Transverse colon (tissue), 4 donors: ENCODE results near the gene NPAS3. TPM values are rescaled to one million over a fixed set of nuclear protein-coding genes. Genes with fewer than 3 reads are reported as not detected.

Experiments used
- DNase-seq: peaks from one replicate; pipeline ENCODE4 v3.0.0-alpha.2; 2019
- H3K27ac ChIP-seq, 4 donors: fragments of 200-600 bp; sonication (generic); 2 replicates each; pipeline ENCODE4 v1.5.1; 2016 to 2018; ENCODE audit warnings: inconsistent platforms in 4 of 4
- H3K27me3 ChIP-seq: fragments of 200-600 bp; sonication (generic); 2 replicates; pipeline ENCODE4 v1.5.1; 2017; ENCODE audit warnings: inconsistent platforms
- H3K36me3 ChIP-seq, 4 donors: fragments of 200-600 bp; sonication (generic); 2 replicates each; pipeline ENCODE4 v1.5.1; 2017 to 2019; ENCODE audit warnings: inconsistent platforms in 4 of 4
- H3K4me1 ChIP-seq, 4 donors: fragments of 200-600 bp; sonication (generic); 2 replicates each; pipeline ENCODE4 v1.5.1; 2017 to 2020; ENCODE audit warnings: inconsistent platforms in 4 of 4
- H3K4me3 ChIP-seq, 4 donors: fragments of 200-600 bp; sonication (generic); 1 replicate in 1 of 4; 2 replicates in 3 of 4; pipeline versions ENCODE4 v1.5.1 to v1.6.1; 2017 to 2019; ENCODE audit warnings: inconsistent platforms in 4 of 4
- H3K9me3 ChIP-seq, 2 donors: fragments of 200-600 bp; sonication (generic); 2 replicates each; pipeline ENCODE4 v1.5.1; 2017 to 2019; ENCODE audit warnings: inconsistent platforms in 2 of 2
- CTCF ChIP-seq, 5 experiments: fragments of 200-600 bp in 3 of 5; fragments of 450-650 bp in 2 of 5; sonication (generic) in 3 of 5; IDR thresholded peaks; 1 replicate in 2 of 5; 2 replicates in 3 of 5; pipeline ENCODE4 v1.5.1; 2016 to 2017; ENCODE audit warnings: antibody characterized with exemption in 5 of 5, inconsistent platforms in 3 of 5, mild to moderate bottlenecking in 2 of 5, moderate library complexity in 1 of 5
- EP300 ChIP-seq: sonication (generic); formaldehyde crosslinking; IDR thresholded peaks from one replicate; pipeline ENCODE4 v1.6.1; 2017; ENCODE audit warnings: antibody characterized with exemption, low read depth
- POLR2A ChIP-seq: fragments of 450-650 bp; IDR thresholded peaks from one replicate; pipeline ENCODE4 v1.6.1; 2016; ENCODE audit warnings: antibody characterized with exemption, mild to moderate bottlenecking, moderate library complexity
- POLR2AphosphoS5 ChIP-seq, 3 donors: sonication (generic); formaldehyde crosslinking; IDR thresholded peaks; one replicate each; pipeline ENCODE4 v1.6.1; 2016; ENCODE audit warnings: antibody characterized with exemption in 3 of 3
- WGBS, 2 donors: methylation state at CpG; one replicate each; pipeline ENCODE4 v1.1.5; 2018; ENCODE audit warnings: low coverage in 1 of 2; 5-methylcytosine and 5-hydroxymethylcytosine counted together
- in situ Hi-C, 4 donors: fragments of 200-750 bp; cut with MboI; loops; one replicate each; pipeline versions ENCODE4 v1.15.0 to v1.15.1; 2017; ENCODE audit warnings: low sequenced_read_pairs in 3 of 4, low pct_ligation_motif_present in 1 of 4, low pct_unique_long_range_greater_than_20kb in 1 of 4
- intact Hi-C: fragments of 100-400 bp; cut with DNase I; formaldehyde crosslinking; loops from one replicate; pipeline ENCODE4 v1.15.1; 2023; ENCODE audit warnings: low total_unique reads
- total RNA-seq, 4 donors: library from RNA; depleted of rRNA; stranded (reverse); fragments of >200 nt; gene quantifications; one replicate each; pipeline ENCODE4 v1.1.0, GENCODE V29; 2016

Gene NPAS3
- total RNA-seq, 4 donors from 2014 or later = 0.96 to 6.4 (median 1.8) TPM

- no peak overlapping the region for H3K27ac ChIP-seq
- intact Hi-C loops (no loop called here), in situ Hi-C loops (no loop called here)
- H3K4me3 ChIP-seq = no peak overlapping the region
- H3K4me1 ChIP-seq = no peaks in the 10 kb centered on the region
- 55% methylated on average over 3 of the region's 3 CpGs; no CpG with 5 or more reads in 1 of the 2 donors for WGBS, 2 donors
- H3K36me3 ChIP-seq = no peaks in the 10 kb centered on the region
- TF ChIP-seq POLR2AphosphoS5 (IDR thresholded peaks at IDR 0.05) (no peak), POLR2A (no peak), CTCF (IDR thresholded peaks at IDR 0.05) (no peak), EP300 (no peak)
- H3K9me3 ChIP-seq = no peaks in the 10 kb centered on the region
- no peaks in the 10 kb centered on the region for H3K27me3 ChIP-seq
- no peak for DNase-seq
Observed at GRCh38 chr14:33808187-33808586, 869.5 kb downstream of the NPAS3 start.

GRCh38 chr14:33809396-33809981, 870.8 kb downstream of the NPAS3 start:
- in situ Hi-C loops (no loop called here), intact Hi-C loops (no loop called here)
- Histone ChIP-seq H3K27ac (no peak overlapping the region), H3K27me3 (no peaks in the 10 kb centered on the region), H3K9me3 (no peaks in the 10 kb centered on the region), H3K4me1 (no peaks in the 10 kb centered on the region), H3K4me3 (no peak overlapping the region), H3K36me3 (no peaks in the 10 kb centered on the region)
- DNase-seq = no peak
- 83 to 98% methylated on average over 2 of the region's 2 CpGs for WGBS, 2 donors
- TF ChIP-seq EP300 (no peak), POLR2A (no peak), POLR2AphosphoS5 (IDR thresholded peaks at IDR 0.05) (no peak), CTCF (IDR thresholded peaks at IDR 0.05) (no peak)

GRCh38 chr14:33810308-33810707, 871.6 kb downstream of the NPAS3 start:
- no peak overlapping the region for H3K4me3 ChIP-seq
- DNase-seq = no peak
- intact Hi-C loops = no loop called here

GRCh38 chr14:33811721-33812120, 873.0 kb downstream of the NPAS3 start:
- Histone ChIP-seq H3K27ac (no peak overlapping the region), H3K9me3 (no peaks in the 10 kb centered on the region), H3K27me3 (no peaks in the 10 kb centered on the region), H3K36me3 (no peaks in the 10 kb centered on the region), H3K4me3 (no peak overlapping the region), H3K4me1 (no peaks in the 10 kb centered on the region)
- TF ChIP-seq EP300 (no peak), CTCF (IDR thresholded peaks at IDR 0.05) (no peak), POLR2A (no peak), POLR2AphosphoS5 (IDR thresholded peaks at IDR 0.05) (no peak)
- in situ Hi-C loops = no loop called here
- intact Hi-C loops = no loop called here
- 87 to 100% methylated on average over 2 of the region's 2 CpGs for WGBS, 2 donors
- no peak for DNase-seq

More at GRCh38 chr14:33810308-33810707, 871.6 kb downstream of the NPAS3 start:
- Histone ChIP-seq H3K4me1 (no peaks in the 10 kb centered on the region), H3K9me3 (no peaks in the 10 kb centered on the region), H3K27ac (no peak overlapping the region), H3K27me3 (no peaks in the 10 kb centered on the region), H3K36me3 (no peaks in the 10 kb centered on the region)
- in situ Hi-C loops = no loop called here
- 90 to 100% methylated on average over 1 to 6 of the region's 6 CpGs for WGBS, 2 donors
- no peak for TF ChIP-seq POLR2A
- TF ChIP-seq EP300 = no peak
- TF ChIP-seq POLR2AphosphoS5 (IDR thresholded peaks at IDR 0.05) = no peak
- TF ChIP-seq CTCF (IDR thresholded peaks at IDR 0.05) = no peak
